ENCODE data around the gene AK8.

- TF ChIP-seq POLR2A (IDR thresholded peaks at IDR 0.05) = no peak
- TF ChIP-seq, protein P1, sequence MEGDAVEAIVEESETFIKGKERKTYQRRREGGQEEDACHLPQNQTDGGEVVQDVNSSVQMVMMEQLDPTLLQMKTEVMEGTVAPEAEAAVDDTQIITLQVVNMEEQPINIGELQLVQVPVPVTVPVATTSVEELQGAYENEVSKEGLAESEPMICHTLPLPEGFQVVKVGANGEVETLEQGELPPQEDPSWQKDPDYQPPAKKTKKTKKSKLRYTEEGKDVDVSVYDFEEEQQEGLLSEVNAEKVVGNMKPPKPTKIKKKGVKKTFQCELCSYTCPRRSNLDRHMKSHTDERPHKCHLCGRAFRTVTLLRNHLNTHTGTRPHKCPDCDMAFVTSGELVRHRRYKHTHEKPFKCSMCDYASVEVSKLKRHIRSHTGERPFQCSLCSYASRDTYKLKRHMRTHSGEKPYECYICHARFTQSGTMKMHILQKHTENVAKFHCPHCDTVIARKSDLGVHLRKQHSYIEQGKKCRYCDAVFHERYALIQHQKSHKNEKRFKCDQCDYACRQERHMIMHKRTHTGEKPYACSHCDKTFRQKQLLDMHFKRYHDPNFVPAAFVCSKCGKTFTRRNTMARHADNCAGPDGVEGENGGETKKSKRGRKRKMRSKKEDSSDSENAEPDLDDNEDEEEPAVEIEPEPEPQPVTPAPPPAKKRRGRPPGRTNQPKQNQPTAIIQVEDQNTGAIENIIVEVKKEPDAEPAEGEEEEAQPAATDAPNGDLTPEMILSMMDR (IDR thresholded peaks at IDR 0.05) = no peak
These were observed 20.3 kb downstream of the AK8 start for GRCh38 chr9:132857616-132858342.
